ENCODE data around the gene CACNA1C.

CACNA1C gene

DNA sequence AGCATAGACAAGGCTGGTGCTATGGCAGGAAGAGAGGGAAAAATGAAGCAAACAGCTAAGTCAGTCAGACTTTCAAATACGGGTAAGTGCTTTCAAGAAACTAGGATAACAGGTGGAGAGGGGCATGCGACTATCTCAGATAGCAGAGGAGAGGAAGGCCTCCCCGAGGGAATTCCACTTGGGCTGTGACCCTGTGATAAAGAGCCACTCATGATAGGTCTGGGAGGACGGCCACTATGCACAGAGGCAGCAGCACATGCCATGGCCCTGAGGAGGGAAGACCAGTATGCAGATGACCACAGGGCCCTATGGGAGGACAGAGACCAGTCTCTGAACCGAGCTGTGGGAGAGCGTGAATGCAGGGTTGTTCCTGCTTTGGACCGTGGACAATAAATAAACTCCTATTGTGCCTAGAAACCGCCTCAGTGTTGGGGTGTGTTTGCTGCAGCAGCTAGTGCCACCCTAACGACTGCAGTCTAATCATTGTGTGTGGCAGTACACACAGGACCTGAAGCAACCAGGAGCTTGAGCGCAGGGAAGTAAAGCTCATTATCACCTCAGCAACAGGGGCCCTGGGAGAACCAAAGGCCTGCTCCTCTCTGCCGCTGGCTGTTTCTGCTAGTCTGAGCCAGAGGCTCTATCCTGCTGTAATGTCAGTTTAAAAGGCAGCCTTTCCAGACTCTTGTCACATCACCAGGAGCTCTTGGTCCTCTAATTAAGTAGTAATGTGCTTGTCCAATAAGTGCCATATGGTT is 119.1 kb downstream of the CACNA1C start:
- no peak for DNase-seq (ENCODE audit: low spot score)

- DNase-seq (ENCODE audit: low spot score): no peak
These were observed 119.9 kb downstream of the CACNA1C start for GRCh38 chr12:2172491-2173214.

DNA sequence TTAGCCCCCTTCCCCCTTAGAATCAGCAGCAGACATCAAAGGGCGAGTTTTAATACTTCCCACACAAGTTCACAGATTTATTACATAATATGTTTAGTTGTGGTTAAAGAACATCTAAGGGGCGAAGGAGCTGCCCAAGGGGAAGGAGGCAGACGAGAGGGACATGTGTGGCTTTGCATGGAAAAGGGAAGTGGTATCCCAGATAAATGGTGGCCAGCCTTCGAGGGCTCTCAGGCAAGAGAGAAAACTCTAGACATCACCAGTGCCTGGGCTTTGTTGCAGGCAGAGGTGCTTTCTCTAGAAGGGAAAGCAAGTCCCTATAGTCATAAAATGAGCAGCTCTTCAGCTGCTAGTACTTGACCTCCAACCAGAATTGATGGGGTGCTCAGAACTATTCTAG is 121.2 kb downstream of the CACNA1C start:
- DNase-seq (ENCODE audit: low spot score): no peak

- DNase-seq (ENCODE audit: low spot score): no peak
These were observed 124.2 kb downstream of the CACNA1C start for GRCh38 chr12:2177003-2177402.

DNA sequence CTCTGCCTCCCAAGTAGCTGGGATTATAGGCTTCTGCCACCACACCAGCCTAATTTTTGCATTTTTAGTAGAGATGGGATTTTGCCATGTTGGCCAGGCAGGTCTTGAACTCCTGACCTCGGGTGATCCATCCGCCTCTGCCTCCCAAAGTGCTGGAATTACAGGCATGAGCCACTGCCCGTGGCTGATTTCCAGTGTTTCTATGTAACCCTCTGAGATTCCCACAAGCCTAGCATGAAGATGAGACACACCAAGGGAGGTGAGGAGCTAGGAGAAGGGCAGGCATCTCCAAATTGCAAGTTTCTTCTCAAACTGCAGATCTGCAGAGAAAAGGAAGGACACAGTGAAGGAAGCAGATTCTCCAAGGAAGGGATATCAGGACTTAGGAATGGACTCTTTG is 125.0 kb downstream of the CACNA1C start:
- no peak for DNase-seq (ENCODE audit: low spot score)

DNA sequence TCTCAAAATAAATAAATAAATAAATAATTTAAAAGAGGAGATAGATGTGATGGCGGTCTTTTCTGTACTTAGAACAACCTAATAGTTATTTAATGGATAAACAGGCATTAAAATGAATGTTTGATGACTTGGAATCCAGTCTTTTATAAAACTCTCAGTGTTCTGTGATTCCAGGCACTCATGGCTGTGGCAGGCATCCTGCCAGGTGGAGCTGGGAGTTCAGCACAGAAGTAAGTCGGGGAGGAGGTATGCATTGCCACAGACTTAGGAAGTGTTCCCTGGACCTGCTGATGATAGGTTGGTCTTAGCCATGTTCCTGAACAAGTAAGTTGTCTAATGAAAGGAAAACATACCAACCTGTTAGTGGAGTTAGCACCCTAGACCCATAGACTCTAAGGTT is 126.3 kb downstream of the CACNA1C start:
- DNase-seq (ENCODE audit: low spot score): no peak

DNA sequence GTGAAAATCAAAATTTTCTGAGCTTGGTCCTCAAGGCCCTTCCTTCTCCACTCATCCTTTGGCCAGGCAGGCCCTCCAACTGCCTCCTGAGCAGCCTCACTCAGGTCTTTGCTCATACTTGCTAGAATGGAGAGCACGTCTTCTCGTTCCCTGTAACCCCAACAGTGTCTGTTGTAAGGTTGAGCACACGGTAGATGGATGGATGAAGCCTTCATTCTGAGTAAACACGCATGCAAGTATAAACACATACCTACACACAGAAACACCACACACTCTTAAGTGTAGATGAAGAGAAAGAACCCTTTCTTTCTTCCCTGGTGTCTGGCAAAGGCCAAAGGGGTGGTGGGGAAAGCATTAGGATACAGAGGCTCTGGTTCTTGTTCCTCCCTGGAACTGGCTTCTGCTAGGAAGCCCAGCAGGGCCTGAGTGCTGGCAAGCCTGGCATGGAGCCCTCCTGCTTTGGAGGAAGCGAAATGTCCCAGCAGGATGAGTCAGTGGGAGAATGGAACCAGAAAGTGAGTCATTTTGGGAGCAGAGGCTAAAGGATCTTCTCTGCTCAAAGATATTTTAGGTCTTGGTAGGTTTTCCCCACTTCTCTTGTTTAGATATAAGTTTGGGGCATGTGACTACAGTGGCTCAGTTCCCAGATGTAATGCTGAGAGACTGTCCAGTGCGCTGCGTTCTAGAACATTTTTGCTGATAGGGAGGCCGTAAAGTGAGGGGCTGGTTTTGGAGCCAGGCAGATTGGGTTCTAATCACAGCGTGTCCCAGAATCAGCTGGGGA is 127.4 kb downstream of the CACNA1C start:
- DNase-seq (ENCODE audit: low spot score): peak; percentile 20

GRCh38 chr12:2180737-2181082 is 127.9 kb downstream of the CACNA1C start:
- DNase-seq (ENCODE audit: low spot score): no peak

GRCh38 chr12:2183556-2184541 is 131.1 kb downstream of the CACNA1C start:
- DNase-seq (ENCODE audit: low spot score): no peak

- peak; percentile 78 for DNase-seq (ENCODE audit: low spot score)
These were observed 133.1 kb downstream of the CACNA1C start for GRCh38 chr12:2185751-2186341.

- DNase-seq (ENCODE audit: low spot score): no peak
These were observed 134.6 kb downstream of the CACNA1C start for GRCh38 chr12:2187195-2187945.

- no peak for DNase-seq (ENCODE audit: low spot score)
These were observed 137.3 kb downstream of the CACNA1C start for GRCh38 chr12:2190085-2190484.

DNA sequence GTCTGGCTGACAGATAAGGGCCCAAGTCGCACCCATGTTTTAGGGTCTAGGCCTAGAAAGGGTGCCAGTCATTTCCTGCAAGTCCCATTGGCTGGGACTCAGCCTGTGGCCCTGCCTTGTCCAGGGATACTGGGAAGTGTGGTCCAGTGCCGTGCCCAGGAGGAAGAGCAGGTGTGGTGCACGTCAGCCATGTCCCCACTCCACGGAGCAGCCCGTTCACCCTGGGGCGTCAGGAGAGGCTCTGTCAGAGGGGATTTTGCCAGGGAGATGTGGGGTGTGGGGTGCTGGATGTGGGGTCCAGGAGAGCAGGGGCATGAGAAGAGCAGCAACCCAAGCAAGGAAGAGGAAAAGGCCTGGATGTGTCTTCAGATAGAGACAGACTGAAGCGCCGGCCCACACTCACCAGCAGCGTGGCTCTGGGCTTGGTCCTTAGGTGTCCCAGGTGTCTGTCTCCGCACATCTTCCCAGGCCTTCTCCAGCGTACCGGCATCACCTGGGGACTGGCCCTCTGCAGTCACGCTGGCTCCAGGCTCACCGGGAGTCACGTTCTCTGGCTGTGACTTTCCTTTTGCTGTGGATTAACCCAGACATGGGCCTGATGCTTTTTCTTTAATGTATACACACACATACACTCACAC is 138.2 kb downstream of the CACNA1C start:
- no peak for DNase-seq (ENCODE audit: low spot score)

- DNase-seq (ENCODE audit: low spot score): no peak
These were observed 138.9 kb downstream of the CACNA1C start for GRCh38 chr12:2191534-2192153.

GRCh38 chr12:2192231-2192630 is 139.4 kb downstream of the CACNA1C start:
- no peak for DNase-seq (ENCODE audit: low spot score)

- no peak for DNase-seq (ENCODE audit: low spot score)
These were observed 141.3 kb downstream of the CACNA1C start for GRCh38 chr12:2194060-2194459.

GRCh38 chr12:2194571-2194970 is 141.8 kb downstream of the CACNA1C start:
- no peak for DNase-seq (ENCODE audit: low spot score)

- no peak for DNase-seq (ENCODE audit: low spot score)
These were observed 142.3 kb downstream of the CACNA1C start for GRCh38 chr12:2195085-2195484.

DNA sequence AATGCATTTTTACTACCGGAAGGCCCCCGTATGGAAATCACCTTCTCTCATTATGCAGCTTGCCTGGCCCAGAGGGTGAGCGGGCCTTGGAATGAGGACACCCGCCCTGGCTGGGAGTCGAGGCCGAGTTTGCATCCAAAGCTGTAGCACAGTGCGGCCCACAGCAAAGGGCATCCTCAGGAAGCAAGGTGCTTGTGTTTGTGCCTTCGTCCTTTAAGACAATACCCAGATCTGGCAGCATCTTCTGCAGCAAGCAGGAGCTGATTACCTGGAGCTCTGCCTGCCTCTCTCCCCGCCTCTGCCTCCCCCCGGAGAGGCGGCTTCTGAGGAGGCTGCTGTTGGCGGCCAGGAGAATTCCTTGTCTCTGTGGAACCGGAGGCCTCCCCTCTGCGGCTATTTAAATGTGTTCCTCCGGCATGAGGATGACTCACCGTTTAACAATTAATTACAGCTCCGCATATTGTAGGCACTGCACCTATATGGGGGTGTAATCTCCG is 145.3 kb downstream of the CACNA1C start:
- DNase-seq (ENCODE audit: low spot score): peak; percentile 92

Measured in SW480 (cell line).